ENCODE data around the gene RAB4A. TPM values are rescaled to one million over a fixed set of nuclear protein-coding genes. Genes with fewer than 3 reads are reported as not detected.
A peak's percentile ranks its signal among the peaks of the same experiment; 100 is the strongest.

The RAB4A gene
- total and polyA plus RNA-seq, 9 of the 15 experiments (the other 6 are each of a cell fraction or from before 2014, with no cell fraction given), result 8.3 to 61.0 (median 26.7) TPM

- TF ChIP-seq NR0B1 (IDR thresholded peaks at IDR 0.05; ENCODE audit: partially characterized antibody) (no peak), NCOA2 (IDR thresholded peaks at IDR 0.05; ENCODE audit: partially characterized antibody in 2 of 2) (no peak), DACH1 (IDR thresholded peaks at IDR 0.05; ENCODE audit: partially characterized antibody) (no peak), MNT (conservative IDR thresholded peaks at IDR 0.05) (peak; percentile 49 to 80; a peak in 3 of 4 replicates), KAT8 (IDR thresholded peaks at IDR 0.05; ENCODE audit: low read depth) (no peak), NFIX (CRISPR knock-in tag; IDR thresholded peaks at IDR 0.05; ENCODE audit: low read depth) (no peak), ZFP1 (CRISPR knock-in tag; IDR thresholded peaks at IDR 0.05) (no peak), ZNF431 (CRISPR knock-in tag; IDR thresholded peaks at IDR 0.05) (no peak), ZNF347 (CRISPR knock-in tag; IDR thresholded peaks at IDR 0.05; ENCODE audit: low read depth) (no peak), ZSCAN32 (CRISPR knock-in tag; IDR thresholded peaks at IDR 0.05) (no peak), ZNF354B (CRISPR knock-in tag; IDR thresholded peaks at IDR 0.05) (no peak), RERE (CRISPR knock-in tag; IDR thresholded peaks at IDR 0.05; ENCODE audit: borderline replicate concordance) (no peak), ZC3H11A (IDR thresholded peaks at IDR 0.05; ENCODE audit: low read depth, low read length) (no peak), CREB3L1 (IDR thresholded peaks at IDR 0.05; ENCODE audit: borderline replicate concordance, low read depth) (peak; percentile 35; the same call in 1 of the 2 replicates), MTF1 (CRISPR knock-in tag; IDR thresholded peaks at IDR 0.05; ENCODE audit: borderline replicate concordance) (no peak), SNAPC5 (CRISPR knock-in tag; IDR thresholded peaks at IDR 0.05) (no peak)
Measured at GRCh38 chr1:229341774-229342655, 71.1 kb downstream of the RAB4A start (continued).
